HepG2 (cell line): ENCODE measurements around the gene RIMKLB. TPM values are rescaled to one million over a fixed set of nuclear protein-coding genes. Genes with fewer than 3 reads are reported as not detected.
A peak's percentile ranks its signal among the peaks of the same experiment; 100 is the strongest.

Experiments
- ATAC-seq: fragments of 200-7000 bp; cut with Tn5 transposase; 3 replicates; pipeline ENCODE4 v1.9.1; 2020; ENCODE audit warnings: mild to moderate bottlenecking, moderate library complexity
- BruUV-seq: library from RNA; stranded (reverse); fragments of 400-500 nt; replicated peaks from 2 replicates; lab custom pipeline; 2021; lab: Mats Ljungman, UMichigan
- CTCF ChIA-PET: fragments of 300-600 bp; formaldehyde crosslinking; extraction: SDS; loops from one replicate; lab custom pipeline; 2021; ENCODE audit warnings: low total read pairs, inconsistent platforms, low intra/inter-chr PET ratio; lab: Yijun Ruan, JAX
- POLR2A ChIA-PET: fragments of 350-600 bp; sonication (Branson Sonifier 250); formaldehyde crosslinking; loops from one replicate; lab custom pipeline; 2020; ENCODE audit warnings: antibody characterized with exemption, inconsistent platforms; lab: Yijun Ruan, JAX
- DNase-seq: peaks from one replicate; pipeline ENCODE4 v3.0.0-alpha.2; 2015; ENCODE audit warnings: low spot score
- FAIRE-seq: peaks from 3 replicates; lab custom pipeline; 2011; peaks lifted over from hg19 to GRCh38; lab: Jason Lieb, UNC
- H2AFZ ChIP-seq: one replicate; pipeline ENCODE4 v1.6.1; 2011; ENCODE audit warnings: low read length, inconsistent platforms
- H3K27ac ChIP-seq: fragments of 300-600 bp; 3 replicates; pipeline ENCODE4 v1.8.0; 2011; ENCODE audit warnings: mixed run types, mild to moderate bottlenecking, mixed read lengths, low read length, inconsistent platforms; ENCODE audit not compliant: insufficient read depth; ENCODE audit errors: extremely low read length
- H3K27me3 ChIP-seq, 2 experiments: fragments of 200-600 bp in 1 of 2; 2 replicates in 1 of 2; 3 replicates in 1 of 2; pipeline versions ENCODE4 v1.6.0 to v1.8.0; 2011; ENCODE audit warnings: low read length in 2 of 2, mild to moderate bottlenecking in 2 of 2, moderate library complexity in 2 of 2, inconsistent platforms in 1 of 2; ENCODE audit not compliant: insufficient read depth in 2 of 2, control insufficient read depth in 1 of 2
- H3K36me3 ChIP-seq, 2 experiments: fragments of 200-600 bp in 1 of 2; replicated peaks in 1 of 2; 2 replicates in 1 of 2; 3 replicates in 1 of 2; pipeline versions ENCODE4 v1.5.1 to v1.8.0; 2011; ENCODE audit warnings: low read length in 2 of 2, inconsistent platforms in 1 of 2; ENCODE audit not compliant: insufficient read depth in 2 of 2, control insufficient read depth in 1 of 2
- H3K4me1 ChIP-seq: 2 replicates; pipeline ENCODE4 v1.5.1; 2012; ENCODE audit warnings: low read length, inconsistent platforms; ENCODE audit not compliant: insufficient read depth
- H3K4me2 ChIP-seq: 2 replicates; pipeline ENCODE4 v1.6.0; 2011; ENCODE audit warnings: low read depth, low read length, inconsistent platforms
- H3K4me3 ChIP-seq, 3 experiments: fragments of 200-600 bp in 1 of 3; sonication (generic), shearing (Covaris generic) in 1 of 3; replicated peaks in 1 of 3; 2 replicates each; pipeline ENCODE4 v1.5.1; 2011 to 2016; ENCODE audit warnings: low read length in 3 of 3, inconsistent platforms in 2 of 3, low read depth in 2 of 3, mild to moderate bottlenecking in 2 of 3, control low read depth in 1 of 3, mixed read lengths in 1 of 3; ENCODE audit not compliant: insufficient read depth in 1 of 3
- H3K79me2 ChIP-seq: one replicate; pipeline ENCODE4 v1.6.1; 2011; ENCODE audit warnings: low read length, inconsistent platforms; ENCODE audit not compliant: insufficient read depth
- H3K9ac ChIP-seq: 2 replicates; pipeline ENCODE4 v1.6.0; 2011; ENCODE audit warnings: mild to moderate bottlenecking, low read depth, low read length, inconsistent platforms; ENCODE audit not compliant: insufficient read depth
- H3K9me3 ChIP-seq: 2 replicates; pipeline ENCODE4 v1.5.1; 2012; ENCODE audit warnings: mild to moderate bottlenecking, low read length
- H4K20me1 ChIP-seq: 2 replicates; pipeline ENCODE4 v1.6.0; 2011; ENCODE audit warnings: inconsistent platforms, mild to moderate bottlenecking, low read length, moderate library complexity; ENCODE audit not compliant: insufficient read depth
- ADNP ChIP-seq: sonication (generic); formaldehyde crosslinking; IDR thresholded peaks from 2 replicates; pipeline ENCODE4 v1.4.0; 2020; ENCODE audit warnings: missing genetic modification reagents
- MAFF ChIP-seq: IDR thresholded peaks from 2 replicates; pipeline ENCODE4 v1.6.1; 2011; ENCODE audit warnings: low read depth, low read length, improper control_type of control experiment
- MAFK ChIP-seq, 2 experiments: IDR thresholded peaks in 1 of 2; conservative IDR thresholded peaks in 1 of 2; 2 replicates each; pipeline ENCODE4 v1.6.1; 2011; ENCODE audit warnings: improper control_type of control experiment in 2 of 2, low read length in 2 of 2
- SCMH1 ChIP-seq: sonication (generic); formaldehyde crosslinking; IDR thresholded peaks from 2 replicates; pipeline ENCODE4 v1.9.0; 2021; ENCODE audit warnings: missing genetic modification reagents, mild to moderate bottlenecking, borderline replicate concordance
- ZNF674 ChIP-seq: sonication (generic); formaldehyde crosslinking; IDR thresholded peaks from 2 replicates; pipeline ENCODE4 v1.5.0; 2020; ENCODE audit warnings: low read depth, mild to moderate bottlenecking, missing genetic modification reagents
- WGBS: methylation state at CpG from one replicate; pipeline ENCODE4 v1.1.6; 2017; ENCODE audit warnings: low lambda C conversion rate; 5-methylcytosine and 5-hydroxymethylcytosine counted together
- in situ Hi-C: cut with HindIII; loops from 2 replicates; pipeline ENCODE4 v1.10.0; 2017; ENCODE audit warnings: low pct_unique_long_range_greater_than_20kb; ENCODE audit not compliant: extremely low pct_ligation_motif_present
- intact Hi-C: fragments of 100-400 bp; cut with micrococcal nuclease; formaldehyde crosslinking; loops from one replicate; pipeline ENCODE4 v1.10.0; 2022; ENCODE audit not compliant: unreplicated experiment
- polyA plus RNA-seq, 8 experiments: library from polyadenylated mRNA; depleted of rRNA in 3 of 8; stranded (reverse) in 7 of 8; unstranded in 1 of 8; fragments of >200 nt; fragmentation: Illumina TruSeq in 4 of 8; extraction: Trizol in 4 of 8; gene quantifications; 2 replicates each; pipeline versions ENCODE4 v1.2.1 to v1.2.3, GENCODE V29; 2011 to 2016; ENCODE audit warnings: low read depth in 4 of 8, missing spikeins in 1 of 8, mixed read lengths in 1 of 8; ENCODE audit not compliant: insufficient read depth in 1 of 8
- total RNA-seq, 5 experiments: library from RNA; depleted of rRNA; stranded (reverse); fragments of >200 nt; fragmentation: Illumina TruSeq; extraction: Trizol; gene quantifications; 2 replicates each; pipeline ENCODE4 v1.2.3, GENCODE V29; 2016; ENCODE audit warnings: low read depth in 1 of 5
- TF ChIP-seq, protein P1 (sequence below): IDR thresholded peaks from 2 replicates; pipeline ENCODE4 v1.6.1; 2016; ENCODE audit warnings: low read depth
- TF ChIP-seq, protein P2 (sequence below): sonication (generic); formaldehyde crosslinking; conservative IDR thresholded peaks from 2 replicates; pipeline ENCODE4 v1.8.0; 2022; ENCODE audit warnings: low read depth, missing genetic modification reagents

RIMKLB gene
- total and polyA plus RNA-seq, 2 of the 13 experiments (the other 11 are each of a cell fraction or from before 2014, with no cell fraction given): 0.33 to 0.40 TPM

DNA sequence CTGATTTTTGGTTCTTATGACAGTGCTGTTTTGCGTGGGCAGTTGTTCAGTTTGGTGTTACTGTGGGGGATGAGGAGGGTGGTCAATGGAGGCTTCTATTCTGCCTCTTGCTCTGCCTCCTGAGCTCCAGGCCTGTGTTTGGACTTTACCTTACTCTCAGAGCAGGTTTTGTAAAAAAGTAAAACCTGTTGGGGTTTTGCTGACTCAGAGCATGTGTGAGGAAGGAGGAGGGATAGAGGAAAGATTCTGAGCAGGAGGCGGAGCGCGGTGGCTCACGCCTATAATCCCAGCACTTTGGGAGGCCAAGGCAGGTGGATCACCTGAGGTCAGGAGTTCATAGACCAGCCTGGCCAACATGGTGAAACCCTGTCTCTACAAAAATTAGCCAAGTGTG, 131.3 kb downstream of the RIMKLB start:
- intact Hi-C loops: no loop called here
- FAIRE-seq: no peak
- BruUV-seq: no TSS peak
- Histone ChIP-seq H3K9me3 (no peaks in the 10 kb centered on the region), H3K79me2 (no peaks in the 10 kb centered on the region), H3K9ac (no peak overlapping the region), H3K4me2 (no peak overlapping the region), H2AFZ (no peak overlapping the region), H3K27me3 (peaks cover 1% of the 10 kb centered on the region in 2 experiments; a peak in 1 of 5 replicates), H3K4me3 (no peak overlapping the region), H3K27ac (no peak overlapping the region), H4K20me1 (no peaks in the 10 kb centered on the region), H3K4me1 (no peaks in the 10 kb centered on the region), H3K36me3 (no peaks in the 10 kb centered on the region)
- ATAC-seq: no peak
- ChIA-PET POLR2A (no interaction called here), CTCF (no interaction called here)
- no peak for DNase-seq
- in situ Hi-C loops: no loop called here
- WGBS: 35% methylated on average over 5 of the region's 5 CpGs
- TF ChIP-seq MAFK (conservative IDR thresholded peaks at IDR 0.05 in 1 of 2, IDR thresholded peaks at IDR 0.05 in 1 of 2; ENCODE audit: low read length in 2 of 2) (peak; percentile 96 to 98), MAFF (peak; percentile 97), SCMH1 (CRISPR knock-in tag) (no peak), ZNF674 (CRISPR knock-in tag) (no peak)

DNA sequence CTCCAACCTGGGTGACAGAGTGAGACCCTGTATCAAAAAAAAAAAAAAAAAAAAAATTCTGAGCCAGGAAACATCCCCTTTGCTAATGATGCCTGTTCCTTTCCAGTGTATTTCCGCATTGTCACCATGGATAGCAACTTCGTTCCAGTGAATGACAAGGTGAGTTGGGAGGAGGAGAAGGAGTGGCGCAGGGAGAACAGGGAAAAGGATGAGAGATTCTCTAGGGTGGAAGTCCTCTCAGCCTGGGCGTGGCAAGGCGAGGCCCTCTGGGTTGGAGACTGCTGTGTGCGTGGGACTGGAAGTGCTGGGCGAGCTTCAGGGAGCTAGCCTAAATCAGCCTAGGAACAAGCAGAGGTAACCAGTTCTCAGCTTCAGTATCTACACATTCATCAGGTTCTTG, 131.8 kb downstream of the RIMKLB start:
- ATAC-seq (no peak), DNase-seq (no peak), FAIRE-seq (no peak)
- intact Hi-C loops (no loop called here), in situ Hi-C loops (no loop called here)
- no peaks in the 10 kb centered on the region for H3K36me3 ChIP-seq
- ChIA-PET POLR2A (no interaction called here), CTCF (no interaction called here)
- H3K9ac ChIP-seq: no peak overlapping the region
- no peaks in the 10 kb centered on the region for H3K4me1 ChIP-seq
- no peak overlapping the region for H3K4me3 ChIP-seq
- BruUV-seq: no TSS peak
- no peak overlapping the region for H2AFZ ChIP-seq
- no peaks in the 10 kb centered on the region for H3K79me2 ChIP-seq
- H4K20me1 ChIP-seq: no peaks in the 10 kb centered on the region
- H3K9me3 ChIP-seq: no peaks in the 10 kb centered on the region
- 49% methylated on average over 7 of the region's 7 CpGs for WGBS
- H3K4me2 ChIP-seq: no peak overlapping the region
- peaks cover 1 to 6% of the 10 kb centered on the region in 2 experiments; a peak in 2 of 5 replicates for H3K27me3 ChIP-seq
- no peak overlapping the region for H3K27ac ChIP-seq
- no peak for TF ChIP-seq ADNP (CRISPR knock-in tag)
- TF ChIP-seq, protein P1, sequence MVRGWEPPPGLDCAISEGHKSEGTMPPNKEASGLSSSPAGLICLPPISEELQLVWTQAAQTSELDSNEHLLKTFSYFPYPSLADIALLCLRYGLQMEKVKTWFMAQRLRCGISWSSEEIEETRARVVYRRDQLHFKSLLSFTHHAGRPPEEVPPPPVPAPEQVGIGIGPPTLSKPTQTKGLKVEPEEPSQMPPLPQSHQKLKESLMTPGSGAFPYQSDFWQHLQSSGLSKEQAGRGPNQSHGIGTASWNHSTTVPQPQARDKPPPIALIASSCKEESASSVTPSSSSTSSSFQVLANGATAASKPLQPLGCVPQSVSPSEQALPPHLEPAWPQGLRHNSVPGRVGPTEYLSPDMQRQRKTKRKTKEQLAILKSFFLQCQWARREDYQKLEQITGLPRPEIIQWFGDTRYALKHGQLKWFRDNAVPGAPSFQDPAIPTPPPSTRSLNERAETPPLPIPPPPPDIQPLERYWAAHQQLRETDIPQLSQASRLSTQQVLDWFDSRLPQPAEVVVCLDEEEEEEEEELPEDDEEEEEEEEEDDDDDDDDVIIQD: no peak
- TF ChIP-seq, protein P2, sequence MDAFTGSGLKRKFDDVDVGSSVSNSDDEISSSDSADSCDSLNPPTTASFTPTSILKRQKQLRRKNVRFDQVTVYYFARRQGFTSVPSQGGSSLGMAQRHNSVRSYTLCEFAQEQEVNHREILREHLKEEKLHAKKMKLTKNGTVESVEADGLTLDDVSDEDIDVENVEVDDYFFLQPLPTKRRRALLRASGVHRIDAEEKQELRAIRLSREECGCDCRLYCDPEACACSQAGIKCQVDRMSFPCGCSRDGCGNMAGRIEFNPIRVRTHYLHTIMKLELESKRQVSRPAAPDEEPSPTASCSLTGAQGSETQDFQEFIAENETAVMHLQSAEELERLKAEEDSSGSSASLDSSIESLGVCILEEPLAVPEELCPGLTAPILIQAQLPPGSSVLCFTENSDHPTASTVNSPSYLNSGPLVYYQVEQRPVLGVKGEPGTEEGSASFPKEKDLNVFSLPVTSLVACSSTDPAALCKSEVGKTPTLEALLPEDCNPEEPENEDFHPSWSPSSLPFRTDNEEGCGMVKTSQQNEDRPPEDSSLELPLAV (CRISPR knock-in tag): no peak
